ENCODE measurements around the gene ACMSD. TPM values are rescaled to one million over a fixed set of nuclear protein-coding genes. Genes with fewer than 3 reads are reported as not detected.
A peak's percentile ranks its signal among the peaks of the same experiment; 100 is the strongest.
"Not testable (repeated sequence)": the region's sequence is repeated elsewhere in the genome, so short reads cannot be mapped to it uniquely, and the experiment has no call there.

Gene ACMSD
- total RNA-seq, 1 donor from 2014 or later: not detected

GRCh38 chr2:134847582-134847981, 9.2 kb downstream of the ACMSD start:
- not testable (repeated sequence) for DNase-seq (ENCODE audit: low read depth)

GRCh38 chr2:134852518-134852917, 14.1 kb downstream of the ACMSD start:
- DNase-seq (ENCODE audit: low read depth): peak; percentile 89

- no peak for DNase-seq (ENCODE audit: low read depth)
Measured at GRCh38 chr2:134855709-134856108, 17.3 kb downstream of the ACMSD start.

GRCh38 chr2:134858245-134858644, 19.8 kb downstream of the ACMSD start:
- DNase-seq (ENCODE audit: low read depth): no peak

GRCh38 chr2:134861173-134861572, 22.8 kb downstream of the ACMSD start:
- DNase-seq (ENCODE audit: low read depth): no peak

- DNase-seq (ENCODE audit: low read depth): no peak
Measured at GRCh38 chr2:134862069-134862468, 23.7 kb downstream of the ACMSD start.

GRCh38 chr2:134862674-134863073, 24.3 kb downstream of the ACMSD start:
- DNase-seq (ENCODE audit: low read depth): no peak

GRCh38 chr2:134863446-134863845, 25.0 kb downstream of the ACMSD start:
- DNase-seq (ENCODE audit: low read depth): no peak

GRCh38 chr2:134865067-134865787, 26.8 kb downstream of the ACMSD start:
- DNase-seq (ENCODE audit: low read depth): no peak

GRCh38 chr2:134866498-134867099, 28.2 kb downstream of the ACMSD start:
- DNase-seq (ENCODE audit: low read depth): peak; percentile 35

GRCh38 chr2:134869946-134870736, 31.7 kb downstream of the ACMSD start:
- DNase-seq (ENCODE audit: low read depth): peak; percentile 75

GRCh38 chr2:134873152-134873551, 34.7 kb downstream of the ACMSD start:
- DNase-seq (ENCODE audit: low read depth): no peak

- DNase-seq (ENCODE audit: low read depth): no peak
Measured at GRCh38 chr2:134875309-134875708, 36.9 kb downstream of the ACMSD start.

GRCh38 chr2:134882773-134883172, 44.4 kb downstream of the ACMSD start:
- no peak for DNase-seq (ENCODE audit: low read depth)

- DNase-seq (ENCODE audit: low read depth): no peak
Measured at GRCh38 chr2:134883552-134884293, 45.3 kb downstream of the ACMSD start.

GRCh38 chr2:134884435-134884834, 46.0 kb downstream of the ACMSD start:
- DNase-seq (ENCODE audit: low read depth): peak; percentile 51

GRCh38 chr2:134892282-134893035, 54.0 kb downstream of the ACMSD start:
- no peak for DNase-seq (ENCODE audit: low read depth)

GRCh38 chr2:134897932-134898331, 59.5 kb downstream of the ACMSD start:
- peak; percentile 26 for DNase-seq (ENCODE audit: low read depth)

GRCh38 chr2:134899204-134899603, 60.8 kb downstream of the ACMSD start:
- no peak for DNase-seq (ENCODE audit: low read depth)

- peak; percentile 72 for DNase-seq (ENCODE audit: low read depth)
Measured at GRCh38 chr2:134900151-134900550, 61.7 kb downstream of the ACMSD start.

GRCh38 chr2:134903701-134904100, 65.3 kb downstream of the ACMSD start:
- not testable (repeated sequence) for DNase-seq (ENCODE audit: low read depth)
